ENCODE results near the gene VAMP1. TPM values are rescaled to one million over a fixed set of nuclear protein-coding genes. Genes with fewer than 3 reads are reported as not detected.

VAMP1 gene
- total and polyA plus RNA-seq, 2 of the 4 experiments (the other 2 are of a cell fraction): 7.2 to 21.9 TPM

DNA sequence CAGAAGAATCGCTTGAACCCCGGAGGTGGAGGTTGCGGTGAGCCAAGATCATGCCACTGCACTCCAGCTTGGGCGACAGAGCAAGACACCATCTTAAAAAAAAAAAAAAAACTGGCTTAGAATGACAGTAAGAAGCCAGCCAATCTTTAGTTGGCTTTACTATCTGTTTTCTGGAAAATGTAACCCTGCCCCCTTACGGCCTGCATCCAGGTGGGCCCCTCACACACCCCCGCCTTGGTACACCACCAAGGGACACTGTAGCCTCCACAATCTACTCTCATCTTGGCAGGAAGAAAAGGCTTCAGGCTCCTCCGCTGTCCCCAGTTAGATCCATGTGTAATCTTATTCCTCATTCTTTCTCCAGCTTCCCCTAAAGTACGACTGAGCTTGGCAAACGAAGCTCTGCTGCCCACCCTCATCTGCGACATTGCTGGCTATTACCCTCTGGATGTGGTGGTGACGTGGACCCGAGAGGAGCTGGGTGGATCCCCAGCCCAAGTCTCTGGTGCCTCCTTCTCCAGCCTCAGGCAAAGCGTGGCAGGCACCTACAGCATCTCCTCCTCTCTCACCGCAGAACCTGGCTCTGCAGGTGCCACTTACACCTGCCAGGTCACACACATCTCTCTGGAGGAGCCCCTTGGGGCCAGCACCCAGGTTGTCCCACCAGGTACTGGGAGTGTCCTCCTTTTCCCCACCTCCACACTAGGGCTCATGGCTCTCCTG is 12.0 kb downstream of the VAMP1 start:
- H3K9ac ChIP-seq (ENCODE audit: low read depth, low read length): no peak overlapping the region
- no peak overlapping the region for H3K56ac ChIP-seq (ENCODE audit: extremely low read depth, insufficient read depth, low read length)
- no peak overlapping the region for H2BK20ac ChIP-seq (ENCODE audit: low read depth, low read length)
- H3K27me3 ChIP-seq (ENCODE audit: control insufficient read depth, insufficient read depth, low read length): no peaks in the 10 kb centered on the region
- 96% methylated on average over 3 of the region's 14 CpGs; no CpG with 5 or more reads in 1 of the 2 experiments for WGBS, 2 experiments (ENCODE audit: extremely low coverage in 2 of 2, insufficient read length in 1 of 2)
- H3K4me1 ChIP-seq (ENCODE audit: control insufficient read depth, insufficient read depth, low read length): no peaks in the 10 kb centered on the region
- H3K4ac ChIP-seq (ENCODE audit: low read depth, low read length): no peak overlapping the region
- H3K14ac ChIP-seq (replicated peaks; ENCODE audit: low read depth, low read length): no peak overlapping the region
- H2BK120ac ChIP-seq (ENCODE audit: low read depth, low read length): no peak overlapping the region
- H3K4me2 ChIP-seq (ENCODE audit: low read depth, low read length): no peak overlapping the region
- no peaks in the 10 kb centered on the region for H3K9me3 ChIP-seq (ENCODE audit: control insufficient read depth, insufficient read depth, low read length)
- H2AK5ac ChIP-seq (ENCODE audit: low read depth, low read length): no peak overlapping the region
- H4K20me1 ChIP-seq (ENCODE audit: insufficient read depth, low read length): no peaks in the 10 kb centered on the region
- no peak overlapping the region for H4K5ac ChIP-seq (ENCODE audit: low read depth, low read length)
- H3K79me1 ChIP-seq (ENCODE audit: low read depth in 1 of 2, low read length in 2 of 2): peaks cover 0 to under 1% of the 10 kb centered on the region in 2 experiments; a peak in 1 of 4 replicates
- H2BK15ac ChIP-seq (ENCODE audit: low read depth, low read length): no peak overlapping the region
- H2BK5ac ChIP-seq (ENCODE audit: low read depth, low read length, poor library complexity, severe bottlenecking): no peak overlapping the region
- intact Hi-C loops (cut with micrococcal nuclease): no loop called here
- POLR2A ChIA-PET (ENCODE audit: unreplicated experiment): interaction anchor here (1.0 kb wide), 1 partner anchor 76 kb away, joined by 3 read pairs; the partner anchor contains the start of gene GAPDH
- no peak overlapping the region for H3K27ac ChIP-seq (ENCODE audit: insufficient read depth, low read length)
- TF ChIP-seq, protein P1, sequence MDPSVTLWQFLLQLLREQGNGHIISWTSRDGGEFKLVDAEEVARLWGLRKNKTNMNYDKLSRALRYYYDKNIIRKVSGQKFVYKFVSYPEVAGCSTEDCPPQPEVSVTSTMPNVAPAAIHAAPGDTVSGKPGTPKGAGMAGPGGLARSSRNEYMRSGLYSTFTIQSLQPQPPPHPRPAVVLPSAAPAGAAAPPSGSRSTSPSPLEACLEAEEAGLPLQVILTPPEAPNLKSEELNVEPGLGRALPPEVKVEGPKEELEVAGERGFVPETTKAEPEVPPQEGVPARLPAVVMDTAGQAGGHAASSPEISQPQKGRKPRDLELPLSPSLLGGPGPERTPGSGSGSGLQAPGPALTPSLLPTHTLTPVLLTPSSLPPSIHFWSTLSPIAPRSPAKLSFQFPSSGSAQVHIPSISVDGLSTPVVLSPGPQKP (IDR thresholded peaks at IDR 0.05; ENCODE audit: borderline replicate concordance, low read depth, low read length): no peak
- TF ChIP-seq NFE2L2 (IDR thresholded peaks at IDR 0.05; ENCODE audit: low read depth, low read length) (no peak), RAD21 (IDR thresholded peaks at IDR 0.05; ENCODE audit: low read length) (no peak), RFX5 (IDR thresholded peaks at IDR 0.05; ENCODE audit: low read depth, low read length) (no peak)
- in situ Hi-C loops (cut with MboI; ENCODE audit: low sequenced_read_pairs): loop anchor here (25.0 kb wide), 1 partner anchor 271 kb away; no protein-coding TSS in a partner anchor
- peaks cover 46% of the 10 kb centered on the region for H3K36me3 ChIP-seq (ENCODE audit: control insufficient read depth, insufficient read depth, low read length)
- peaks cover 5% of the 10 kb centered on the region; the same call in 1 of the 2 replicates for H3K9me1 ChIP-seq (ENCODE audit: insufficient read depth, low read length)
- no peak overlapping the region for H3K4me3 ChIP-seq (ENCODE audit: insufficient read depth, low read depth, low read length)
- H2AK9ac ChIP-seq (replicated peaks; ENCODE audit: low read depth, low read length, poor library complexity): no peak overlapping the region
- no TSS peak for BruUV-seq (replicated peaks)
- H3K18ac ChIP-seq (ENCODE audit: low read depth, low read length): no peak overlapping the region
- DNase-seq (no peak), ATAC-seq (ENCODE audit: low read depth) (no peak)
- no peak overlapping the region for H2AFZ ChIP-seq (replicated peaks; ENCODE audit: low read length, poor library complexity)
- H4K91ac ChIP-seq (ENCODE audit: insufficient read depth, low read depth, low read length): no peak overlapping the region
- CTCF ChIA-PET: no interaction called here
- dilution Hi-C loops (cut with HindIII; ENCODE audit: low sequenced_read_pairs, unreplicated experiment): no loop called here
- H3K23ac ChIP-seq (ENCODE audit: low read depth, low read length): no peak overlapping the region
- no peak overlapping the region for H4K8ac ChIP-seq (ENCODE audit: low read depth in 2 of 2, low read length in 2 of 2)
